HG03432 (cell line): ENCODE results near the gene SERPINH1.

Experiments used
- ATAC-seq: cut with Tn5 transposase; IDR thresholded peaks from one replicate; pipeline ENCODE4 v1.9.1; 2021; ENCODE audit warnings: mild to moderate bottlenecking, moderate library complexity; ENCODE audit not compliant: unreplicated experiment

The SERPINH1 gene

DNA sequence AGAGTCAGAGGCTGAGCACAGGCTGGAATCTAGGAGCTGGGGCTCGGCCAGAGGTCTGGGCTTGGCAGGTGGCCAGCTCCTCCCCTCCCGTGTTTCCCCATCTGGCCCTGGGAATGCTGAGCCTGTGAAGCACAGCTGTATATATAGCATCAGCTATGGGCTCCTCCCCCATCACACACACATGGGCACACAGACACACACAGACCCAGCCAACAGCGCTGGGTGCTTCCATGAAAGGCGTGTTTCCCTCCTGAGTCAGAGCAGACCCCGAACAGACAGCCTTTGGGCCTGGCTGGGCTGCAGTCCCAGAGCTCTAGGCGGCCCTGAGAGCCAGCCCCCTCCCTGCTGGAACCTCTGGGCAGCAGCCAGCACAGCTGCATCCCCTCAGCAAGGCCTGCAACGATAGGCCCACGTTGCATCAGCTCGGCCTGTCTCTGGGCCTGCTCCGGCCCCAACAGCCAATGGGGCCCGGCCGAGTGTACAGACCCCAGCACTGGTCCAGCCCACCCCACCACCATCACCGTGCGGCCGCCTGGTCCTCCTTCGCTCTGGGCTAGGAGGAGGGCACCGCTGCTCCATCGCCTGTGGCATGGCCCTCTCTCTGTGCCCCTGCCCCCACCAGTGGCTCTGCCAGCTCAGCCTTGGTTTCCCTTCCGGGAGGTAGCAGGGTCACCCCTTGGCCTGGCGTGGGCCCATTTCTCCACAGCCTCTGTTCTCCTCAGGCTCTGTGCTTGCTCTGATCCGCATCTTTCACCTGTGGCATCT lies 7.6 kb upstream of the SERPINH1 start:
- no peak for ATAC-seq

DNA sequence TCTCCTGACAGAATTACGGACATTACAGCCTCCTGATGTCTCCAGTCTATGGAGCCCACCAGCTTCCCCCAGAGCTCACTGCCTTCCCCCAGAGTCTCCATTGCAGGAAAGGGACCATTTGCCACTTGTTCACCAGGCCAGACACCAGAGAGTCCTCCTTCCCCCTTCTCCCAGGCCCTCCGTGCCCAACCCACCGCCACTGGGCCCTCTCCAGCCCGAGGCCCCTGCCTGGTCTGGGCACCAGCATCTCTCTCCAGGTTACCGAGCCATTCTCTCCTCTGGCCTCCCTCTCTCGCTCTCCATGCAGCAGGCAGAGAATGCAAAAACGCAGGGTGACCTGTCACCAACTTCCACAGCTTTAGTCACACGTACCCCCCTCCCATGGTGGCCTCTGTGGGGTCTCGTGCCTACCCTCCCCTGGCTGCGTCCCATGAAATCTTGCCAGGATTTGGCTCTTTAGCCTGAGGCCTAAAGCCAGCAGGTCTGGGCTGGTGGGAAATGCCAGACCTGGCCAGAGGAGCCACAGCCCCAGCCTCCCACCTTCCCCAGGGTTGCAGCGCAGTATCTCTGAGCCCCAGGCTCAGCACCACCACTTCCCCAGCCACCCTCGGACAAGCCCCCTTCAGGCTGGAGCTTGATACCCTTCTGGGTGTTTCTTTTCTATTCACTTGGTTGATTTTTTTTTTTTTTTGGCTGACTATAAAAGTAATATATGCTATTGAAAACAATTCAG lies 6.8 kb upstream of the SERPINH1 start:
- ATAC-seq = no peak

DNA sequence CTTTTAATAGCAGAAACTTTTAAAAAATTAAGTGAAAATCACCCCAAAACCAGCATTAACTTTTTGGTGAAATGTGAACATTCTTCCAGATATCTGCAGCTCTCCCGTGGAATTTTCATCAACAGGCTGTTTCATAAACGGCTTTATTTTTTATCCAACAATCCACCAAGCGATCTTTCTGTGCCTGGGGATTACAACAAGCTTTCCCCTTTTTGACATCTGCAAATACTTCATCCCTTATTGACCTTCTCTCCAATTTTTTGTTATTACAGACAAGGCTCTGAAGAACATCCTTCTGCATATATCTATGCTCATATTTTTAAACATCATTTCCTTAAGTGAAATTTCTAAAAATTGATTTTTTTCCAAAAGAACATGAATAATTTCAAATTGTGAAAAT lies 5.8 kb upstream of the SERPINH1 start:
- no peak for ATAC-seq

DNA sequence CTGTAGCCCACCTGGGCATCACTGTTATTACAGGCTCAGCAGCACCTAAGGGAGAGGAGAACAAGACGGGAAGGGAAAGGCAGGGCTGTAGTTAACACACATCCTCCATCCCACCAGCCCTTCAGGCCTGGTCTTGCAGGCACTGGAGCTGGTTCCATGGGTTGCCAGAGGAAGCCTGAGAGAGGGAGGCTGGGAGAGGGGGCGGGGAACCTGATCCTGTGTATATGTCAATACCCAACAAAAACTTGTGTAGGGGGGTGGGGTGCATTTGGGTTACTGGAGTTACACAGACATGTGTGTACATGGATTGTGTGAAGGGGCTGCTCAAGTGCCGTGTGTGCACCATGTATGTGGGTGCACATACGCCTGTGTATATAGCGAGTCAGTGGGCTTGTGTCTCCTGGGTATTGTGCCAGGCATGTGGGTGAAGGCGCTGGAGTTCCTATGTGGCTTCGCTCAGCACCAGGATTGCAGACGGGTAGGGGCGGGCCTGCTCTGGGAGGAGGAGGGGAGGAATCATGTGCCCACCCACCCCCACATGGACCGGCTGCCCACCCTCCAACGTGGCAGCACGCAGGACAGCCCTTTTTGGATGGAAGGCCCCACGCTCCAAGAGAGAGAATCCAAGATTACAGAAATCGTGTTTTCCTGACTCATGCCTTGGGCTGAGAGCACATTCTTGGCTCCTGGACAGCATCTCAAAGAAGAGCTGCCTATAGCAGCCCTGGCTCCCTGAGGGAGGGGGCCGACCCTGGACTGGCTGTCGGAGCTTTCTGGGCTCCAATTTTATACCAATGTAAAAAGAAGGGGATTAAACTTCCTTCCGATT lies 4.2 kb upstream of the SERPINH1 start:
- ATAC-seq = no peak

DNA sequence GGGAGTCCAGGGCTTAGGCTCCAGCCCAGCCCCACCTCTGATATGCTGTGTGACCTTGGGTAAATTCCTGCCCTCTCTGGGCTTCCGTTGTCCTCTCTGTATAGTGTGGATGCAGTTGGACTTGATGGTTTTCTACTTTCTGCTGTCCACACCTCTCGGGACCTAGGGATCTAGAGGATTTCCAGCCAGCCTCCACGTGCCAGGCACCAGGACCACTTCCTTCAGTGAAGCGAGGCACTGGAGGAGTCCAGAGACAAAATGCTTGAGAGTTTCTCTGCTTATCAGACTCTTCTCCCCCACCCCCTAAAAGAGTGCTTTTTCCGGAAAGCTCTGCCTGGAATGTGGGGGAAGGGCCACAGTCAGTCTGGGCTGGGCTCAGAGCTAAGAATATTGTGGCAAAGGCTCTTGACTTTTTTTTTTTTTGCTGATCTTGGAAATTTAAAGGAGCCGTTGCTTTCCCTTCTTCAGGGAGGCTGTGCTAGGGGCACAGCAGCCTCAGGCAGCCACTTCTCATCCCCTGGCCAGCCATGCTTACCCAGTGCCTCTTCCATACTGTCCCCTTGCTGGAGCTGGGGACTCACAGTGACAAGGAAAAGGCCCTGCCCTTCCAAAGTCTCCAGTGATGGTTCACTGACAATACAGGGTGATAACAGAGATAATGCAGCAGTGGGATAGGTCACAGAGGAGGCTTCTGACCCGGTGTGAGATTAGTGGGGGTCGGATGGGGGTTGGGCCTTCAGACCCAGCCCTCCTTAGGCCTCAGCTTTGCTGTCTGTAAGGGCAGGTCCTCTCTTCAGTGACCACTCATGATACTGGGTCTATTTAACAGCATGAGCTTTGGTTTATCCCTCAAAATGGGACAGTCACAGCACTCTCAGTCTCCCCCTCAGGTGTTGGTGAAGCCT lies 2.9 kb upstream of the SERPINH1 start:
- no peak for ATAC-seq

DNA sequence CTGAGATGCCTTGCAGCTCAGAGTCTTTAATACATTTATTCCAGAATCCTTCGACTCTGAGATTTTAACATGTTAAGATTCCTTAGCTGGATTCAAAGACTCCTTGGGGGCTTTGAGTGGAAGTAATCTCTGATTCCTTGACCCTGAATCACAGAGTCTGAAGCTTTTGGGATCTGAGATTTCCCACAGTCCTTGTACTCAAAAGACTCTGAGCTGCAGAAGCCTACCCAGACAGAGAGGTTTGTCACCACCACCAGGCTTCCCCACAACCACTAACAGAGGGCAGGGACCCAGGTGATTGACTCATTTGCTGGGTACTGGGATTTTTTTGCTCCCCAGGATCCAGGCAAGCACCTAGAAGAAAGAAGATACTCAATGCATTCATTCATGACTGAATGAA lies 1.4 kb upstream of the SERPINH1 start:
- ATAC-seq = no peak

DNA sequence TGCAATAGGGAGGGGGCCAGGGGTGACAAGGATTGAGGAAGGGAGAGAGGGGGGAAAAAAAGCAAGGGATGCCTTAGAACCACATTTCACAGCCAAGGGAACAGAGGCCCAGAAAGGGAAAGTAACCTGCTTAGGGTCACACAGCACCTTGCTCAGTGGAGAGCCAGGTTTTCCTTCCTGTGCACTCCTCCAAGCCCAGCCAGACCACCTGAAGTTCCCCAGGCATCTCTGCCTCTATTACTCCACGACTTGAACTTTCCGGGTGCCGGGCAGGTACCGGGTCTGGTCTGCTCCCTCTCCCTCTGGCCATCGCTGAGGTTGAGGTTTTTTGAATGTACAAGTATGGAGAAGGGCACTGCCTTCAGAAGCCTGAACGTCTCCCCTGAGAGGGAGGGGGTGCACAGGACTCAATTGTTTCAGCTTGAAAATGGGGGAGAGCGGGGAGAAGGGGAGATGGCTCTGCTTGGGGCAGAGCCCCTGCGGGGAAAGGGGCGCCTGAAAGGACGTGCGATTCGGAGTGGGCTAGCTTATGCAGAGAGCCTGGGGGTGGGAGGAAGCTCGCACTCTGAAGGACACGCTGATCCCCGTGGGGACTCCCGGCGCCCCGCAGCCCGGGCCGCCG lies 516 bp upstream of the SERPINH1 start:
- ATAC-seq = no peak

DNA sequence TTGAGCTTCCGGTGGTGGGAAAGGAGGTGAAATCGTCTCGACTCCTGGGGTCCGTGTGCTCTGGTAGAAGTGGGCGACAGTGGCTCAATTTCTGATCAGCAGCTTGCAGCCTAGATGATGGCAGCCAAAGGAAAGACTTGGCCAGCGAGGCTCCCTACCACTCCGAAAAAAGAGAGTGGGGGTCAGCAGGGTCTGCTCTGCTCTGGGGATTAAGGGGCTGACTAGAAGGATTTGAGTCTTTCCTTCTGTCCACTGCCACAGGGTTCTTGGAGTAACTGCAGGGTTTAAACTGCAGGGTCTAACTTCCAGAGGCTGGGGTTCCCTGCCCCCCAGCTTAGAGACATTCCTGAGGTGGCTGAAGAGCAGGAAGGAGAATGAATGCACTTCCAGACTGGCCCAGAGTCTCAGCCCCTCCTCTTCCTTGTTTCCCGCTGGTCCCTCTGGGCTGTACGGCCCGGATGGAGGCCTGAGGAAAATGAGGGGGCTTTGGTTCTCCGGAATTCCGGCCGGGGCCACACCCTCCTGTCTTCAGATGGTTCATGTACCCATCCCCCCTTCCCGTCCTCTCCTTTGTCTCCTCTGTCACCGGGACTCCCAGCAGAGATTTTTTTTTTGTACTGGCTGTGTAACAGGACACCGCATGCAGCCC lies 907 bp downstream of the SERPINH1 start:
- ATAC-seq = no peak

DNA sequence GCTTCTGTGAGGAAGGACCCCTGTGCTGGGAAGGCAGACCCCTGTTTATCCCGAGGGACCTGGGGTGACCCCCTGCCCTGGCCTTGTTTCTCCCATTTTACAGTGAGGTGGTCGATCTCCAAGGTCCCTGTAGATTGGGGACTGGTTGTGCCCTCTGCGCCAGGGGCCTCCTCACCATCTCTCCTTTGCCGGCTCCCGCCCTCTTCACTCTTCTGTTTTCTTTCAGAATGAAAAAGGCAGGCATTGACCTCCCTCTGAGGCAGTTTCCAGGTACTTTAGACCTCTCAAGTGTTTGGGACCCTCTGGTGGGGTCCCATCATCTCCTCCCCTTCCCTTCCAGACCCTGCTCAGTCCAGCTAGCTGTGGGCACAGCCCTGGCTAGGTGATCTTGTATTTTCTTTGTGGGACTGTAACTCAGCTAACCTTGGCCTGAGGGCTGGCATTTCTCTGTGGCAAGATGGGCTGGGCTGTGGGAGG lies 1.5 kb downstream of the SERPINH1 start:
- ATAC-seq = no peak

DNA sequence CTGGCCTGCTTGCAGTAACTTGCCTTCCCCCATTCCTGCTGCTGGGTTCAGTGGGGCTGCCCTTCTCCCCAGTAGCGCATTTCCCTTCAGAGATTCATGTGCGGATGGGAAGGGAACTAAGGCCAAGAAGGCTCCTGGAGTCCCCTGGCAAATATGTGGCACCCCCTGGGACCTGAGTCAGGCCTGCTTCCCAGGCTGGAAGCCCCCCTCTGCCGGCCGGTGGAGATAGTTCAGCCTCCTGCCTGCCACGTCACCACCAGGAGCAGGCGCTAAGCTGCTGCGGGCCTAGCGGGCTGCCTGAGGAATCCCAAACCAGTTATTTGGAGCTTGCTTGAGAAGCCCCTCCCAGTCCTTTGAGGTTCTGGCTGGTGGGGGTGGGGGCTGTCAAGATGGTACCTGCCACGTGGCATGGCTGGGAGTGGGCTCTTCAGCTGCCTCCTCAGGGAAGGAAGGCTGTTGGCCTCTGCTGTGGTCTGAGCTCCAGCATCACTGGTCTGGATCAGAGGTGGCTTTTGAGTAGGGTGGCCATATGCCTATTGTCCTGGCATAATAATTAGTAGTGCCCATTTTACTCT lies 2.0 kb downstream of the SERPINH1 start:
- ATAC-seq = no peak

DNA sequence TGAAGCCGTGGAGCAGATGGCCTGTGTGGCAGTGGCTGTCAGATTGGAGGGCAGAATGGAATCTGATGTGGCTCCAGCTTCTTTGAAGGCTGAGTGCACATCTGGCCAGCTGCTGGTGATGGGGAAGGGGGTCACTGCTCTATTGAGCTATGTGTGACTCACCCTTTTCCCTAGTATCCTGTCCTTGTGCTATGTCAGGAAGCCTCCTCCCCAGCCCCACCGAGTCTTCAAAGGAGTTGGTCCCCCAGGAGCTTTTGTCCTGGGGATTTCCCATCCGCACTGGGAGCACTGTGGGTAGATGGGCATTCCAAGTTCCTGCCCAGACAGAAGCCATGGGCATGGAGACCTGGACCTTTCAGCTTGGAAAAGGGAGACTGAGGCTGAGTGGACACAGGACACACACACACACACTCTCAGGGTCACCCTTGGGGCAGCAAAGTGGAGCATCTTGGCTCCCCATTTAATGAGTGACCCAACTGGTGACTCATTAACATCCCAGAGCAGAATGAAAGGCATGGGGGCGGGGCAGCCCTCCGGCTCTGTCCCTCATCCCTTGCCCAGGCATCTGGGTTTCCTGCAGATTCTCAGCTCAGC lies 3.3 kb downstream of the SERPINH1 start:
- no peak for ATAC-seq

DNA sequence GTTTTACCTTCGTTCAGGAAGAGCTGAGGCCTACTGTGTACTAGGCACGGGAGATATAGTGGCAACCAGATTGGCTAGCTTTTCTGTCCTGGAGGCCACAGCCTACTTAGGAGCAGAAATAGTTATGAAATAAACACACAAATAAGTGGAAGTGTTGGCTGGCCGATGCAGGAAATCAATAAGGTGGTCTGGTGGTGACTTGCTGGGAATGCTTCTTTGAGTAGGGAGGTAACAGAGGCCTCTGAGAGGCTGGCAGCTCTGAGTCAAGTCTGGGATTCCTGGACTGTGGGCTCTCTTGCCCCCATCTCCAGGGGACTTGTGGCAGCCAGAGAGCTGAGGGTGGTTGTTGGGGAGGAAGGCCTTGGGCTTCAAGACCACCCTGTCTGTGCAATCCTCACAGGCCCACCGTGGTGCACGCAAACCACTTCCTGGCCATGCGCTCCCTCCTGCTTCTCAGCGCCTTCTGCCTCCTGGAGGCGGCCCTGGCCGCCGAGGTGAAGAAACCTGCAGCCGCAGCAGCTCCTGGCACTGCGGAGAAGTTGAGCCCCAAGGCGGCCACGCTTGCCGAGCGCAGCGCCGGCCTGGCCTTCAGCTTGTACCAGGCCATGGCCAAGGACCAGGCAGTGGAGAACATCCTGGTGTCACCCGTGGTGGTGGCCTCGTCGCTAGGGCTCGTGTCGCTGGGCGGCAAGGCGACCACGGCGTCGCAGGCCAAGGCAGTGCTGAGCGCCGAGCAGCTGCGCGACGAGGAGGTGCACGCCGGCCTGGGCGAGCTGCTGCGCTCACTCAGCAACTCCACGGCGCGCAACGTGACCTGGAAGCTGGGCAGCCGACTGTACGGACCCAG lies 4.1 kb downstream of the SERPINH1 start:
- no peak for ATAC-seq

DNA sequence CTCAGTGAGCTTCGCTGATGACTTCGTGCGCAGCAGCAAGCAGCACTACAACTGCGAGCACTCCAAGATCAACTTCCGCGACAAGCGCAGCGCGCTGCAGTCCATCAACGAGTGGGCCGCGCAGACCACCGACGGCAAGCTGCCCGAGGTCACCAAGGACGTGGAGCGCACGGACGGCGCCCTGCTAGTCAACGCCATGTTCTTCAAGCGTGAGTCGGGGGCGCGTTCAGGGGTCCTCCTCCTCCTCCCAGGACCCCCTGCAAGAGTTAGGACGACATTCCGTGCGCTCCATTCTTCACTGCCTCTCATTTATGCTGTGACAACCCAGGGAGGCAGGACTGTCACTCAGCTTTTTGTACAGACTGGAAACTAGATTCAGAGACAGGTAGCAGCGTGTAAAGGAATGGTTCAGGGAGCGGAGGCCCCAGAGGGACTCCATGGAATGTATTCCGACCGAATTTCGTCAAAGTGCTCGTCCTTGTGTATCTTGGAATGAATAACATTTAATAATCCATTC lies 4.8 kb downstream of the SERPINH1 start:
- ATAC-seq = no peak

DNA sequence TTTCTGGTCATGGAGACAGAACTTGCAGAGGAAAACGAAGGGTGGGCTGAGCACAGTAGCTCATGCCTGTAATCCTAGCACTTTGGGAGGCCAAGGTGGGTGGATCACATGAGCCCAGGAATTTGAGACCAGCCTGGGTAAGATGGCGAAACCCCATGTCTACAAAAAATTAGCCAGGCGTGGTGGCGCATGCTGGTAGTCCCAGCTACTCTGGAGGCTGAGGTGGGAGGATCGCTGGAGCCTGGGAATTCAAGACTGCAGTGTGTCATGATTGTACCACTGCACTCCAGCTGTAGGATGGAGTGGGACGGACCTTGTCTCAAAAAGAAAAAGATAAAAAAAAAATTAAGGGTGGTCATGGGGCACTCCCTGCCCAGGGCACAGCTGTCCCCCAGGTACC lies 5.9 kb downstream of the SERPINH1 start:
- ATAC-seq = no peak

DNA sequence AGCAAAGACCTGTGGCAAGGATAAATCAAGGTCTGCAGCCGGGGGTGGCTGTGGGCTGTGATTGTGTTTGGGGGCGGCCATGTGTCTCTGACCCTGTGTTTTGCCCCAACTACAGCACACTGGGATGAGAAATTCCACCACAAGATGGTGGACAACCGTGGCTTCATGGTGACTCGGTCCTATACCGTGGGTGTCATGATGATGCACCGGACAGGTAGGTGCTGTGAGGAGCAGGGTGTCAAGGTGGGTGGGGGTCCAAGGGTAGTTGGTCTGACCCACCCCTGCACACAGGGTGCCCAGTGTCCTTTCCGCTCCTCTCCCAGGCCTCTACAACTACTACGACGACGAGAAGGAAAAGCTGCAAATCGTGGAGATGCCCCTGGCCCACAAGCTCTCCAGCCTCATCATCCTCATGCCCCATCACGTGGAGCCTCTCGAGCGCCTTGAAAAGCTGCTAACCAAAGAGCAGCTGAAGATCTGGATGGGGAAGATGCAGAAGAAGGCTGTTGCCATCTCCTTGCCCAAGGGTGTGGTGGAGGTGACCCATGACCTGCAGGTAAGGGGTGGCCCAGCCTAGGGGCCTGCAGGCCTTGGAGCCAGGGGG lies 6.7 kb downstream of the SERPINH1 start:
- ATAC-seq = no peak

DNA sequence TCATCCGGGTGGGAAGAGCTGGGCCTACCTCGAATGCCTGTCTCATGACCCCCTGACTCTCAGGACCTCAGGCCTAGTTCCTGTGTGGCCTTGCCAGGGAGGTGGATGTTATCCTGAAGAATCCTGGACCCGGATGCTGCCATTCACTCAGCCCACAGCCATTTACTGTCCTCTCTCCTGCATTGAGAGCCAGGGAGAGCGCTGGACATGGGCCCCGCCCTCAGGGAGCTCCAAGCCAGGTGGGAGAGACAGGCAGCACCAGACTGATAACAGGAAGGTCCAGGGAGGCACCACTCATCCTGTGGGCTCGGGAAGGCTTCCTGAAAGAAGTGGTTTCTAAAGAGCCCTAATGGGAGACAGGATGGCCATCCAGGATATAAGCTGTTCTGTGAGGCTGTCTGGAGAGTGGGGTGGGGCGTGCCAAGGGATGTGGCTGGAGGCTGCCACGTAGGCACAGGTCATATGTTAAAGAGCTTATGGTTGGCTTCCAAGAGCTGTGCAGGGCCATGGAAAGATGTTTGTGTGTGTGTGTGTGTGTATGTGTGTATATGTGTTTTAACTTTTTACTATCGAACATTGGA lies 8.6 kb downstream of the SERPINH1 start:
- no peak for ATAC-seq

DNA sequence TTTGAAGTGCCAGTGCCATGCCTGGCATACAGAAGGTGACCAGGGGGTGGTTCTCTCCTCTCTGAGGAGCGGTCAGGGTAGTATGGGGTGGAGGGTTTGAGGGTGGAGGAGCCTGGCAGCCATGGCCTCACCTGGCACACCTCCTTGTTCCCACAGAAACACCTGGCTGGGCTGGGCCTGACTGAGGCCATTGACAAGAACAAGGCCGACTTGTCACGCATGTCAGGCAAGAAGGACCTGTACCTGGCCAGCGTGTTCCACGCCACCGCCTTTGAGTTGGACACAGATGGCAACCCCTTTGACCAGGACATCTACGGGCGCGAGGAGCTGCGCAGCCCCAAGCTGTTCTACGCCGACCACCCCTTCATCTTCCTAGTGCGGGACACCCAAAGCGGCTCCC lies 9.6 kb downstream of the SERPINH1 start:
- ATAC-seq = no peak
